OCI-LY1 (cell line): Measurements from ENCODE around the gene SLCO2A1.
A peak's percentile ranks its signal among the peaks of the same experiment; 100 is the strongest.

ENCODE experiments used
- H2AFZ ChIP-seq: fragments of 200-600 bp; sonication (generic), shearing (Covaris generic); 2 replicates; pipeline ENCODE4 v1.6.0; 2014; ENCODE audit warnings: antibody characterized with exemption, mild to moderate bottlenecking, low read length
- H3F3A ChIP-seq: fragments of 200-600 bp; sonication (generic), shearing (Covaris generic); 2 replicates; pipeline ENCODE4 v1.6.0; 2014; ENCODE audit warnings: mild to moderate bottlenecking, antibody characterized with exemption, low read length, moderate library complexity; ENCODE audit not compliant: insufficient read depth
- H3K27ac ChIP-seq: fragments of 200-600 bp; sonication (generic); 2 replicates; pipeline ENCODE4 v1.5.1; 2014; ENCODE audit warnings: low read length, mixed run types, mild to moderate bottlenecking, low read depth; ENCODE audit not compliant: poor library complexity, severe bottlenecking
- H3K27me3 ChIP-seq: fragments of 200-600 bp; sonication (generic); 2 replicates; pipeline ENCODE4 v1.6.0; 2014; ENCODE audit warnings: antibody characterized with exemption, mild to moderate bottlenecking, low read length, moderate library complexity; ENCODE audit not compliant: insufficient read depth
- H3K36me3 ChIP-seq: fragments of 200-600 bp; sonication (generic); 2 replicates; pipeline ENCODE4 v1.6.1; 2014; ENCODE audit warnings: mild to moderate bottlenecking, antibody characterized with exemption, low read length, moderate library complexity, mixed read lengths; ENCODE audit not compliant: insufficient read depth
- H3K4me1 ChIP-seq: fragments of 200-600 bp; sonication (generic); 2 replicates; pipeline ENCODE4 v1.5.1; 2014; ENCODE audit warnings: mild to moderate bottlenecking, low read length, moderate library complexity; ENCODE audit not compliant: insufficient read depth, severe bottlenecking
- H3K4me2 ChIP-seq: fragments of 200-600 bp; sonication (generic), shearing (Covaris generic); 2 replicates; pipeline ENCODE4 v1.6.1; 2014; ENCODE audit warnings: low read length
- H3K4me3 ChIP-seq: fragments of 200-600 bp; sonication (generic); 2 replicates; pipeline ENCODE4 v1.5.1; 2014; ENCODE audit warnings: low read length, low read depth, mild to moderate bottlenecking, mixed read lengths; ENCODE audit not compliant: poor library complexity, severe bottlenecking
- H3K79me2 ChIP-seq: fragments of 200-600 bp; shearing (Covaris generic); 2 replicates; pipeline ENCODE4 v1.6.1; 2016; ENCODE audit warnings: mixed run types, low read length, mixed read lengths; ENCODE audit not compliant: insufficient read depth
- H3K9ac ChIP-seq: fragments of 200-600 bp; sonication (generic), shearing (Covaris generic); 2 replicates; pipeline ENCODE4 v1.6.1; 2014; ENCODE audit warnings: mild to moderate bottlenecking, low read length, mixed read lengths
- H3K9me2 ChIP-seq: fragments of 200-600 bp; sonication (generic), shearing (Covaris generic); 2 replicates; pipeline ENCODE4 v1.6.1; 2014; ENCODE audit warnings: low read depth, mild to moderate bottlenecking, low read length, mixed read lengths
- H3K9me3 ChIP-seq: fragments of 200-600 bp; shearing (Covaris generic); 2 replicates; pipeline ENCODE4 v1.6.1; 2014; ENCODE audit warnings: low read length, mixed read lengths
- H4K20me1 ChIP-seq: fragments of 200-600 bp; sonication (generic), shearing (Covaris generic); 2 replicates; pipeline ENCODE4 v1.6.0; 2016; ENCODE audit warnings: mild to moderate bottlenecking, low read length; ENCODE audit not compliant: insufficient read depth
- CTCF ChIP-seq: fragments of 200-600 bp; sonication (generic), shearing (Covaris generic); IDR thresholded peaks from 2 replicates; pipeline ENCODE4 v1.5.1; 2017; ENCODE audit warnings: mild to moderate bottlenecking, antibody characterized with exemption, low read length, moderate library complexity, mixed read lengths
- EZH2 ChIP-seq: fragments of 200-600 bp; sonication (generic), shearing (Covaris generic); IDR thresholded peaks from 2 replicates; pipeline ENCODE4 v1.8.0; 2017; ENCODE audit warnings: borderline replicate concordance, mixed run types, mild to moderate bottlenecking, antibody characterized with exemption, low read length, moderate library complexity, mixed read lengths

SLCO2A1 gene

GRCh38 chr3:133910422-133910821 lies 119.3 kb downstream of the SLCO2A1 start:
- no peak overlapping the region for H3K4me3 ChIP-seq
- no peaks in the 10 kb centered on the region for H3K36me3 ChIP-seq
- no peaks in the 10 kb centered on the region for H3K9me2 ChIP-seq
- no peaks in the 10 kb centered on the region for H3K27me3 ChIP-seq
- no peaks in the 10 kb centered on the region for H3K4me1 ChIP-seq
- H2AFZ ChIP-seq, result no peak overlapping the region
- H3K9me3 ChIP-seq, result no peaks in the 10 kb centered on the region
- no peak overlapping the region for H3K9ac ChIP-seq
- no peak overlapping the region for H3K4me2 ChIP-seq
- H3K79me2 ChIP-seq, result no peaks in the 10 kb centered on the region
- peak; percentile 12; the same call in 1 of the 2 replicates for TF ChIP-seq CTCF
- no peak for TF ChIP-seq EZH2
- H3F3A ChIP-seq, result no peaks in the 10 kb centered on the region
- no peak overlapping the region for H3K27ac ChIP-seq
- no peaks in the 10 kb centered on the region for H4K20me1 ChIP-seq

- H3K4me2 ChIP-seq, result no peak overlapping the region
- no peaks in the 10 kb centered on the region for H3K79me2 ChIP-seq
- H2AFZ ChIP-seq, result no peak overlapping the region
- H3K36me3 ChIP-seq, result no peaks in the 10 kb centered on the region
- no peak overlapping the region for H3K9ac ChIP-seq
- no peak overlapping the region for H3K4me3 ChIP-seq
- TF ChIP-seq CTCF (no peak), EZH2 (no peak)
- no peaks in the 10 kb centered on the region for H3K9me2 ChIP-seq
- no peaks in the 10 kb centered on the region for H3K4me1 ChIP-seq
- peaks cover 6% of the 10 kb centered on the region; the same call in 1 of the 2 replicates for H3K9me3 ChIP-seq
- H3F3A ChIP-seq, result no peaks in the 10 kb centered on the region
- H4K20me1 ChIP-seq, result no peaks in the 10 kb centered on the region
- H3K27me3 ChIP-seq, result no peaks in the 10 kb centered on the region
- H3K27ac ChIP-seq, result no peak overlapping the region
Measured at GRCh38 chr3:133905376-133905775, 124.3 kb downstream of the SLCO2A1 start.

GRCh38 chr3:133901847-133902246 lies 127.9 kb downstream of the SLCO2A1 start:
- Histone ChIP-seq H3K9me2 (no peaks in the 10 kb centered on the region), H3K36me3 (no peaks in the 10 kb centered on the region), H3K4me3 (no peak overlapping the region), H3K27ac (no peak overlapping the region), H3K4me2 (no peak overlapping the region), H3K27me3 (no peaks in the 10 kb centered on the region), H3K79me2 (no peaks in the 10 kb centered on the region), H4K20me1 (no peaks in the 10 kb centered on the region), H3F3A (no peaks in the 10 kb centered on the region), H3K9ac (no peak overlapping the region), H3K9me3 (peaks cover 6% of the 10 kb centered on the region; the same call in 1 of the 2 replicates), H3K4me1 (no peaks in the 10 kb centered on the region), H2AFZ (no peak overlapping the region)
- TF ChIP-seq CTCF (no peak), EZH2 (no peak)
